Activated CD8-positive, alpha-beta memory T cell treated with anti-CD3 and anti-CD28 coated beads, Interleukin-2, amount 50 U/mL, for 4 hours (primary cell): ENCODE measurements around the gene KIF17.

ENCODE experiments used
- DNase-seq: peaks from one replicate; pipeline ENCODE4 v3.0.0-alpha.2; 2020

KIF17 gene

DNA sequence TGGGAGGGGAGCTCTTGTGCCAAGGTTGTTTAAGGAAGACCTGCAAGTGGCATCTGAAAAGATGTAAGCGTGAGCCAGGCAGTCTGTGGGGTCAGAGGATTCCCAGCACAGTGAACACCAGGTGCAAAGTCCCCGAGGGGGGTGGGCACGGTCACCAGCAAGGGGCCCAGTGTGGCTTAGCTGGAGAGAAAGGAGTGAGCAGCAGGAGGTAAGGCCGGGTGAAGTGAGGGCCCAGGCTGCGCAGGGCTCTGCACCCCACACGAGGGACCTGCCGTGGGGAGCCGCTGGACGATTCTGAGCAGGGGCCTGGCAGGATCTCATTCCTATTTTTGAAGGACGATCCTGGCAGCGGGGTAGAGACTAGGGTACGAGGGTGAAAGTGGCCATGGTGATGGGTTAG is 60.8 kb downstream of the KIF17 start:
- DNase-seq = no peak

DNA sequence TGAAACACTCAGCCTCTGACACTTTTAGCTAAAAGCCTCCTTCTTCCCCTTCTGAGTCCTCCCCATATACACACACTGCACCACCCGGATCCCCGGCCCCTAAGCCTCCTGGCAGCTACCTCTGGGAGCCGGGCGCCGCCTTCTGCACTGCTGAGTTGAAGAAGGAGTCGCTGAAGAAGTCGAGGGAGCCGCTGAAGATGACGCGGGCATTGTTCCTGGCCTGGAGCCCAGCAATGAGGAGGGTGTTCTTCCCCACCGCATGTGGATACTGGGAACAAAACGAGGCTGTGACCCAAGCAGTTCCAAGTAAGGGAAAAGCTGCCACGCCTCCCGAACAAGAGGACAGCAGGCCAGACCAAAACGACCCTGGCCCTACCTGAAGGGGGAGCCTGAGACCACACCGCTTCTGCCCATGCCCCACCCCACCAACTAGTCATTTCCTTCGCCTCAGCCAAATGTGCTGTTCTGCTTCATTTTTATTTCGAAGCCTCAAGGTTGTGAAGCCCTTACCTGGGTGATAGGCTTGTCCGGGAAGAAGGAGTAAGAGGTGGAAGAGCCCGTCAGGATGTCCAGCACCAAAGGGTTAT is 63.6 kb downstream of the KIF17 start:
- no peak for DNase-seq

DNA sequence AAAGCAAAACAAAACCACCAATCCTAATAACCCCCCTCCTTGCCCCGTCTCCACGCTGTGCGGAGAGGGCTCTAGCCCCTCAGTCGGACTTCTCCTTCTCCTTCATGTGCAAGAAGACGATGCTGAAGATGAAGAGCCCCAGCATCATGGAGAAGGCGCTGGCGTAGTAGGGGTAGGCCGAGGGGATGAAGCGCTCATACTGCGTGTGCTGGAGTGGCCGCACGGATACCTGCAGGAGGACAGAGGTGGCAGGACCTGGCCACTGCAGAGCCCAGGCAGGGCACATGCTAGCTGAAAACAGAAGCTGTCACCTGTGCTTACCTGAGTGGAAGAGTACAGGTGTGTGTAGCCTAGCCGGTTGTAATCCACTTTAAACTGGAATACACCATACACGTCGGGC is 65.5 kb downstream of the KIF17 start:
- no peak for DNase-seq

DNA sequence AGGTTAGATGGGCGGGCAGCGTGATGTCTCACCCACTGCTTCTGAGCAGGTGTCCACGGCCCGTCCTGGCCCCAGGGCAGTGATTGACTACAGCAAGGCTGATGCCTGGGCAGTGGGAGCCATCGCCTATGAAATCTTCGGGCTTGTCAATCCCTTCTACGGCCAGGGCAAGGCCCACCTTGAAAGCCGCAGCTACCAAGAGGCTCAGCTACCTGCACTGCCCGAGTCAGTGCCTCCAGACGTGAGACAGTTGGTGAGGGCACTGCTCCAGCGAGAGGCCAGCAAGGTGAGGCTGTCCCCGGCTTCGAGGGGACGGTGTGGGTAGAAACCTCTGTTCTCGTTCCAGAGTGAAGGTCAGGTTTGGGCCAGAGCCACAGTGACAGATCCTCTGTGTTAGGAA is 68.9 kb downstream of the KIF17 start:
- no peak for DNase-seq

DNA sequence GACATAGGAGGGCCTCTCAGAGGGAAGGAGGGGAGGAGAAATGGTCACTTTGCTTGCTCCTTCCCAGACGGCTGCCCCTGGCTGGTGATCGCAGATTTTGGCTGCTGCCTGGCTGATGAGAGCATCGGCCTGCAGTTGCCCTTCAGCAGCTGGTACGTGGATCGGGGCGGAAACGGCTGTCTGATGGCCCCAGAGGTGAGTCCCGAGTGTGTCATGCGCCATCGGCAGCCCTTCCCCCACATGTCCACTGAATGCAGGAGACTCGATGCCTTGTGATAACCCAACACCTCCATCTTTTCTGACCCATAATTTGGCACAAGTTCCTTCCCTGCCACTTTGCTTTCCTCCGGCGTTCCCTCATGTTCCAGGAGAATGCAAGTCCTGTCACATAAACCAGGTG is 69.4 kb downstream of the KIF17 start:
- DNase-seq = no peak

DNA sequence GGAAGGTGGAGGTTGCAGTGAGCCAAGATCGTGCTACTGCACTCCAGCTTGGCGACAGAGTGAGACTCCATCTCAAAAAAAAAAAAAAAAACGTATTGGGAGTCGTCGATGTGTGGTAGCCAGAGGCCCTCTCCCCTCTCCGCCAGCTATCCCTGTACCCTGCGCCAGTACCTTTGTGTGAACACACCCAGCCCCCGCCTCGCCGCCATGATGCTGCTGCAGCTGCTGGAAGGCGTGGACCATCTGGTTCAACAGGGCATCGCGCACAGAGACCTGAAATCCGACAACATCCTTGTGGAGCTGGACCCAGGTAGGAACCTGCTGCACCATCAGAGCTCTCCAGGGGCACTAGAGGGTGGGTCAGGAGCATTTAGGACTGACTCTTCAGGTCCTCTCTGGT is 72.4 kb downstream of the KIF17 start:
- no peak for DNase-seq

DNA sequence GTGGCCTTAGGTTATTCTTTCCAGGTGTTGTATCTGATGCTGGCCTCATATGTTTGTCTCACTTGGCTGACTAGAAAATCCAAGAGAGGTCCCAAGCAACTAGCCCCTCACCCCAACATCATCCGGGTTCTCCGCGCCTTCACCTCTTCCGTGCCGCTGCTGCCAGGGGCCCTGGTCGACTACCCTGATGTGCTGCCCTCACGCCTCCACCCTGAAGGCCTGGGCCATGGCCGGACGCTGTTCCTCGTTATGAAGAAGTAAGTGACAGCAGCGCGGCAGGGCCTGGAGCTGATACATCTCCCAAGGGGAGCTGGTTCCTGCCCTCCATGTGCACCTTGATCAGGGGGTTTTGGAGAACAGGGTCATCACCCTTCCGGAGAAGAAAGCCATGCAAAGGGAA is 73.4 kb downstream of the KIF17 start:
- DNase-seq = no peak

DNA sequence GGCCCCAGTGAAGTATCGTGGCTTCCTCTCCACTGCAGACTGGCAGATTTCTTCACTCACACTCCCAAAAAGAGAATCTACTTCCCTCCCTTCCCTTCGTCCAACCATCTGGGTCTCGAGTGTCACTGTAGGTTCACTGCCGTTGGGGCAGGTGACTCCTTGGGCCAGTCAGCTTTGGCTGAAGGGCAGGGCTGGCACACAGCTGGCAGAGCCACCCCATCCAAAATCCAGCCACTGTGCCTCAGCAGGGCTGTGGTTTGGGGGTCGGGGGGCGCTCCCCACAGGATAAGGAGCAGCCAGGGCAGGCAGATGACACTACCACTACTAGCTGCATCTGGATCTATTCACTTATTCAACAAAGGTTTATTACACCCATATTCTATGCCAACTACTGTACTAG is 74.7 kb downstream of the KIF17 start:
- DNase-seq = no peak

DNA sequence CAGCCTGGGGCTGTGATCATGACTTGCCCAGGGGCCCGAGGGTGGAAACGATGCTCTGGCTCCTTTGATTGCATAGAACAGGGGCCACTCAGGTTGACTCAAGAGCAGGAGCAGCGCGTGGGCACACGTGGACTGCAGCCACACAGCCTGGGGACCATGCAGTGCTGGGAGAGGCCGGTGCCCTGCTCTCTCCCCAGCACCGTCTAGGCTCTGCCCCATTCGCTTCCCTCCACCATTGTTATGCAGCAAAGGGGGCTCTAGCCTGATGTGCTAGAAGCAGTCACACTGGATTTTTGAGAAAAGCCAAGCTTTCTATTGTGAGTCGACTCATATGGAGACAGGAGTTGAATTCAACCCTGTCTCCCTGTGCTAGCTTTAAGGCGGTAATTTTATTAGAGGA is 75.8 kb downstream of the KIF17 start:
- no peak for DNase-seq

DNA sequence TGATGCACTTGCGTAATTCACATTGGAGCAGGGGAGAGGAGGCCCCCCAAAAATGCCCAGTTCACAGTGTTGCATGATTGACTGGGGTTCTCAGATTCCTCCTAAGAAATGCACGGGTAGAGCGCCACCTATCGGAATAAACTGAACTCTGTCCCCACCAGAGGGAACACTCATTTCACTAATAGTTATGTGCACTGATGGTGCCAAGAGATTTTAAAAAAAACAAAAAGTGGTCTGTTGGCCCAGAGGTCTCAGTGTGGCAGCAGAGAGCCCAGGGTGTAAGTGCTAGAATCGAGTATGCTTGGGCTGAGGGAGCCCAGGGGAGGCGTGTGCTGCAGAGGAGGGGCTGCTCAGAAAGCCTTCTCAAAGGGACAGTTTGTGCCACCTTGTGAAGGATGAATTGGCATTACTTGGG is 77.6 kb downstream of the KIF17 start:
- DNase-seq = peak; percentile 51

DNA sequence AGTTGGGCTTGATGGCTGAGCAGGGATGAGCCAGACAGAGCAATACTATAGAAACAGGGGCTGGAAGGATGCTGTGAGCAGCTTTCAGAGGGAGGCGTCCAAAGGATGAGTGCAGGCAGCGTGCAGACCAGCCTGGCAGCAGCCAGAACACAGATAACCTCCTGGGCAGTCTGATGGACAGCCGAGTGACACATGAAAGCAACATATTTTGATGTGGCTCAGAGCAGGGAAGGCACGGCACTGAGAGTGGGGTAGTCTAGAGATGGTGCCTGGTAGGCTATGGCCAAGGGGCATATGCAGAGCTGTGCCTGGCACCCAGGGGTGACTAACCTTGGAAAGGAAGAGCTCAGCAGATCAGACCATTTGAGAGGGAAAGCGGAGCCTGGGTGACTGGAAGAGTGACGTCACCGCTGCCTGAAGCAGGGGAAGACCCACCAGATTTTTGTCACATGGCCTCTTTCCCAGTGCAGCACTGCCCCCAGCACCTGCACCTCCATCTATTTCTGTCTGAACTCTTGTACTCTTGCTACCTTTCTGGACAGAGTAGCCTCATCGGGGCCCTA is 80.9 kb downstream of the KIF17 start:
- DNase-seq = no peak

DNA sequence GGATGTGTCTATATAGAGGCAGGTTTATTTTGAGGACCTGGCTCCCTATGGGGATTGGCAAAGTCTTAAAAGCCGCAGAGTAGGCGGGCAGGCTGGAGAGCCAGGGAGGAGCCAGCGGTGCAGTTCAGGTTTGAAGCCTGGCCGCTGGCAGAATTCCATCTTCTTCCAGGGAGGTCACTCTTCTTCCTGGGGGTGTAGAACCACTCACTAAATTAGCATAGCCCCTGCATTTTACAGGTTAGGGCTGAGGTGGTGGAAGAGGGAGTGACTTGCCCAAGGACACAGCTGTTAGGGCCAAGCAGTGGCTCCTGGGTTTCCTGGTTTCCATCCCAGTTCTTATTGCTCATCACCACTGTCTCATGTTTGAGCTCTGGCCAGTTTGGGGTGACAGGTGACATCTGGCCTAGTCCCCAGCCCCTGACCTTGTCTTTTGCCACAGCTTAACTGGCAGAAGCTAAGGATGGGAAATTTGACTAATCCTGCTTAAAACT is 83.2 kb downstream of the KIF17 start:
- DNase-seq = no peak

DNA sequence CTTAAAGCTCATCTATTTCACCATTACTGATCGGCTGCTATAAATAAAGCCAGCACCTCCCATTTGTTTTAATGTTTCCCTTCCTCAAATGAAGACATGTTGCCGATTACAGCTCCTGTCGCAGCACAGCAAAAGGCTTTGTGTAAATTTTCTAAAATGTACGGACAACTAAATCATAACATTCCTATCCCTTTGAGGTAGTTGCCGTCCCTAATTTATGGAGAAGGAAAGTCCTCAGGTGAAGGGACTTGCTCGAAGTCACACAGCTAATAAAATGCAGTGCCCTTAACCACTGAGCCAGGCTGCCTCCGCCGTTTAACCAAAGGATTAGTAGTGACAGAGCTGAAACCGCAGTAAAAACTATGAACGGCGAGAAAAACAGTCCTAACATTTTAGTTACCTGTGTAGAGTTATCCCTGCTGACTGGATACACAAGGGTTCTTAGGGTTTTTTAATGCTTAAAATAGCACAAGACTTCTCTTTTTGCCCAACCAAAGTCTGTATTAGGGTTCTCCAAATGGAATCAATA is 83.7 kb downstream of the KIF17 start:
- no peak for DNase-seq

DNA sequence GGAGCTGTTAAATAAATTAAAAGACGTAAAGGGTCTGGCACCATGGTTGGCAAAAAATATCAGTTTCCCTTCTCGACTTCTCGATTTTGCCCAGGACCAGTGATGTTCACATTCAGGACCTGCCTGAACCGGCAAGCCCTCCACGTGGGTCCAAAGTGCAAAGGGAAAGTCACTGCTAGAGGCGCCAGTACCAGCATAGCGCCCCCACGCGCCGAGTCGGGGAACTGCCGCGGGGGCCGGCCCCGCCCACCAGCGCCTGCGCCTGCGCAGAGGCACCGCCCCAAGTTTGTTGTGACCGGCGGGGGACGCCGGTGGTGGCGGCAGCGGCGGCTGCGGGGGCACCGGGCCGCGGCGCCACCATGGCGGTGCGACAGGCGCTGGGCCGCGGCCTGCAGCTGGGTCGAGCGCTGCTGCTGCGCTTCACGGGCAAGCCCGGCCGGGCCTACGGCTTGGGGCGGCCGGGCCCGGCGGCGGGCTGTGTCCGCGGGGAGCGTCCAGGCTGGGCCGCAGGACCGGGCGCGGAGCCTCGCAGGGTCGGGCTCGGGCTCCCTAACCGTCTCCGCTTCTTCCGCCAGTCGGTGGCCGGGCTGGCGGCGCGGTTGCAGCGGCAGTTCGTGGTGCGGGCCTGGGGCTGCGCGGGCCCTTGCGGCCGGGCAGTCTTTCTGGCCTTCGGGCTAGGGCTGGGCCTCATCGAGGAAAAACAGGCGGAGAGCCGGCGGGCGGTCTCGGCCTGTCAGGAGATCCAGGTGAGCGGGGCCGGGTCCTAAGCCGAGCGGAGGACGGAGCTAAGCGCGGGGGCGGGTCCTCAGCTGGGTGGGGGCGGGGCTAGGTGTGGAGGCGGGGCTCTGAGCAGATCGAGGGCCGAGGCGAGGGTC is 84.4 kb downstream of the KIF17 start, which contains the start of gene PINK1:
Gene PINK1 (plus strand): TSS at position 269 of the 875 bp plus-strand sequence. CDS start 91 bp downstream, at position 360.
- DNase-seq = peak; percentile 83

DNA sequence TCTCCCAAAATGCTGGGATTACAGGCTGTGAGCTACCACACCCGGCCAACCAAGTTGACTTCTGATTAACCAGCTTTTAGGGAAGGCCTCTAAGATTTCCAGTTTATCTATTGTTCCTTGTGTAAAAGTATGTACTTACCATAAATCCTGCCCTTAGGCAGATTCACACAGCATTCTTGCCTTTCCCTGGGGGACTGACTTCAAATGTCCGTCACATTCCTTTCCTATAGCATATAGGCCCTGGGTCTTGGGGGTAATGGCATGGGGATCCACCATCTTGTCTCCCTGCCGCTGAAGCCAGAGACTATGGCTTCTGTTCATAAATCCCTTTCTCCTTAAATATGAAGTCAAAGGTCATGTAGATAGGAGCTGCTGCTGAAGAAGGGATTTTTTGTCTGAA is 85.4 kb downstream of the KIF17 start:
- no peak for DNase-seq

DNA sequence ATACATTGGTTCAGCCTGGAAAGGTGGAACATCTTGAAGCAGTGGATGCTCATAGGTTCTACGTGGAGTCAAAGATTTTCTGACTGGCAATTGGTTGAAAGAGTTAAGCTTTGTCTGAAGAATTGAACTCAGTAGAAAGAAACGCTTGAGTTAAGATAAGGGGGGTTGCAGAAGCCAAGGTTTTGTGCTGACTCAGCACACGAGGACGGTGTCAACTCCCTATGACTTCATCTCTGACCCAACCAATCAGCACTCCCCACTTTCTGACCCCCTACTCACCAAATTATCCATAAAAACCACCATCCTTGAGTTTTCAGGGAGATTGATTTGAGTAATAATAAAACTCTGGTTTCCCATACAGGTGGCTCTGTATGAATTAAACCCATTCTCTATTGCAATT is 87.1 kb downstream of the KIF17 start:
- no peak for DNase-seq

DNA sequence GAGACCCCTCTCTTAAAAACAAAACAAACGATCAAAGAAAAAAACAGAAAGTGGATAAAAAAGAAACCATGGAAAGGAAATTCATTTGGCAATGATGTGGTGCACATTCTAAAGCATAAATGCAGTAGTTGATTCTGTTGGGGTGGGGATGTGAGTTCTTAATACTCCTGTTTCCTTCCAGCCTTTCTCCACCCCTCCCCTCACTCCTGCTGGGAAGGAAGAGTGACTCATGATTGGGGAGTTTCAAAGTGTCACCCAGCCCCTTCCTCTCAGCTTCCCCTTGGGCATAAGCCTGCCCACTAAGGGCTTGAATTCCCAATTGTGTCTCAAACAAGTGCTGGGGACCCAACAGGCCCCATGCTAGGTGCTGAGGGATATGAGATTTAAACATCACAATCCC is 91.3 kb downstream of the KIF17 start:
- no peak for DNase-seq

DNA sequence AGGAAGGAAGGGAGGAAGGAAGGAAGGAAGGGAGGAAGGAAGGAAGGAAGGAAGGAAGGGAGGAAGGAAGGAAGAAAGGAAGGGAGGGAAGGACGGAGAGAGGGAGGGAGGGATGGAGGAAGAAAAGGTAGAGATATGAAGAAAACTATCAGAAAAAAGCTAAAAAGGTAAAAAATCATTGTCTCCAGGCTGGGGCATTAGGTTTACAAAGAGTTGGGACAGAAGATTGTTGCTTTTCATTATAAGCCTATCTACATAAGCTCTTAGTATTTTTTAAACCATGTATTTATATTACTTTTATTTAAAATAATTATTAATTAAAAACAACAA is 91.7 kb downstream of the KIF17 start:
- no peak for DNase-seq

DNA sequence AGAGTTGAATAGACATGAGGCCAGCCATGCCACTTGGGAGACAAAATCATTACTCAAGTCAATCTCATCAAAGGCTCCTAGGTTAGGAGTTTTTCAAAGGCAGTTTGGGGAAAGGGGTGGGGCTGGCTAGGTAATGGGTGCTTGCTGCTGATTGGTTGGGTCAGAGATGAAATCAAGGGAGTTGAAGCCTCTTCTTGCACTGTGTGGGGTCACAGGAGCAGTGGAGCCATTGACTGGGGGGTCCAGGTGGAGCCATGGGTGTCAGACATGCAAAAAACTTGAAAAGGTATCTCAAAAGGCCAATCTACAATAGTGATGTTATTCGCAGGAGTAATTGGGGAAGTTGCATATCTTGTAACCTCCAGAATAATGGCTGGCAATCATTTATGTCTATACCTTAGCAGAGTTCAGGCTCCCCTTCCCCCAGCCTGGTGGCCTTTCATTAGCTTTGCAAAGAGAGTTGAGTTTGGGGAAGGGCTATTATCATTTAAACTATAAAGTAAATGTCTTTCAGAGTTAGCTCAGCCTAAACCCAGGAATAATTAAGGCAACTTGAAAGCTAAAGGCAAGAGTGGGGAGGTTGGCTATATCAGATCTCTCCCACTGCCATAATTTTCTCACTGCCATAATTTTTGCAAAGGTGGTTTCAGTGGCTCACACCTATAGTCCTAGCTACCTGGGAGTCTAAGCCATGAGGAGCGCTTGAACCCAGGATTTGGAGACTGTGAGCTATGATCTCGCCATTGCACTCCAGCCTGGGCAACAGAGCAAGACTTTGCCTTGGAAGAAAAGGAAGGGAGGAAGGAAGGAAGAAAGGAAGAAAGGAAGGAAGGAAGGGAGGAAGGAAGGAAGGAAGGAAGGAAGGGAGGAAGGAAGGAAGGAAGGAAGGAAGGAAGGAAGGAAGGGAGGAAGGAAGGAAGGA is 92.4 kb downstream of the KIF17 start:
- no peak for DNase-seq

DNA sequence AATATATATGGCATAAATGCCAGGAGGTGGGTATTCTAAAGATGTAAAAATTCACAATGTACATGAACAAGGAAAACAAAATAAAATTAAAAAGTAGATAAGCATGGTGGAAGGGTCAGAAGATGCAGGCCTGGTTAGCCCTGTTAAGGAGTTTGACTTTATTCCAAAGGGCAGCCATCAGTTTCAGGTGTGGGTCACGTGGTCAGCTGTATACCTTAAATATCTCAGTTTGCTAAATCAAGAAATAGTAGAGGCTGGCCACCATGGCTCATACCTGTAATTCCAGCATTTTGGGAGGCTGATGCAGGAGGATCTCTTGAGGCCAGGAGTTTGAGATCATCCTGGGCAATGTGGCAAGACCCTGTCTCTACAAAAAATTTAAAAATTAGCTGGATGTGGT is 93.1 kb downstream of the KIF17 start:
- no peak for DNase-seq

DNA sequence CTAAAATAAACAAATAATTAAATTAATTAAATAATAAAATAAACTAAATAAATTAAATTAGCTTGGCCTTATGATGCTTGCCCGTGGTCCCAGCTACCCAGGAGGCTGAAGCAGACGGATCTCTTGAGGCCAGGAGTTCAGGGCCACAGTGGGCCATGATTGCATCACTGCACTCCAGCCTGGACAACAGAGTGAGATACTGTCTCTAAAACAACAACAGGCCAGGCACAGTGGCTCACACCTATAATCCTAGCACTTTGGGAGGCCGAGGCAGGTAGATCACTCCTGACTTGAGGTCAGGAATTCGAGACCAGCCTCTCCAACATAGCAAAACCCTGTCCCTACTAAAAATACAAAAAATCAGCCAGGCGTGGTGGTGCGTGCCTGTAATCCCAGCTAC is 96.8 kb downstream of the KIF17 start:
- no peak for DNase-seq

DNA sequence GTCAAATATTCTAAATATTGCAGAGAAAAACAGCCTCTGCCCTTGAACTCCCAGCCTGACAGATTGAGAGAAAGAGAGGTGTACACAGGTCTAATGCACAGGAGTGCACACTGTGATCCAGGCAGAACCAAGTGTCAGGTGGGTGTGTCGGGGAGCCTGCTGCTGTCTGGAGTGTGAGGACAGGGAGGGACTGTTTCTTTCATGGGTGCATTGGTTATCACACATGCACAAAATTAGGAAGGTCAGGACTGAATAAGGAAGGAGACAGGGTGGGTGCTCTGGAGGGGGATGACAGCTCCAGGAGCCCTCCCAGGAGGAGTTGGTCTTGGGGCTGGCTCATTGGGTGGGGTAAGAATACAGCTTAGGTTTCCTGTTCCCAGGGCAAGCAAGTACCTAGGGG is 97.8 kb downstream of the KIF17 start:
- no peak for DNase-seq

DNA sequence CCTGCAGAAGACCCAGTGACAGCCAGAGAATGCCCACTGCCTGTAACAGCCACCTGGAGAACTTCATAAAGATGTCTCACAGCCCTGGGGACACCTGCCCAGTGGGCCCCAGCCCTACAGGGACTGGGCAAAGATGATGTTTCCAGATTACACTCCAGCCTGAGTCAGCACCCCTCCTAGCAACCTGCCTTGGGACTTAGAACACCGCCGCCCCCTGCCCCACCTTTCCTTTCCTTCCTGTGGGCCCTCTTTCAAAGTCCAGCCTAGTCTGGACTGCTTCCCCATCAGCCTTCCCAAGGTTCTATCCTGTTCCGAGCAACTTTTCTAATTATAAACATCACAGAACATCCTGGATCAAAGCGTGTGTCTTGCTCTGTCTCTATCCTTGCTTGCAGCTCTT is 99.3 kb downstream of the KIF17 start:
- DNase-seq = no peak
